NCI-H510A treated with DMSO at 0.1 percent for 48 hours (cell line): ENCODE measurements around the gene HSPA1B.
"Not testable (repeated sequence)": the region's sequence is repeated elsewhere in the genome, so short reads cannot be mapped to it uniquely, and the experiment has no call there.

Experiments used
- DNase-seq: peaks from one replicate; lab custom pipeline; 2025; lab: John Stamatoyannopoulos, UW

The HSPA1B gene

GRCh38 chr6:31827286-31828079 is at the start of gene HSPA1B:
TSS of gene HSPA1B (plus strand) at chr6:31827738. CDS start at chr6:31827951, 213 bp downstream.
- peak; percentile 100 for DNase-seq

DNA sequence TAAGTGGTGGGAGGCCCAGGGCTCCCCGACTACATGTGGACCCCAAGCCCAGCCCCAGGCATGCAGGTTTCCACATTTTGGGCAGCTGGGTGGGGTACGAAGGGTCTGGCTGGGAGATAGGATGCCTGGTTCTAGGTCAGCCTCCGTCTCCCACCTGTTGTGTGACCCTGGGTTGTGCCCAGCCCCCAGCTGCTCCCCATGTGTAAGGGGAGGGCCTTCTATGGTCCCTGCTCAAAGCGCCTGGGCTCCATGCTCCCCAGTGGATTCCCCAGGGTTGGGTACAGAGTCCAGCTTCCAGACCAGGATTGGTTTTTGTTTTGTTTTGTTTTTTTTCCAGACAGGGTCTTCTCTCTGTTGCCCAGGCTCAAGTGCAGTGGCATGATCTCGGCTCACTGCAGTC is 49.3 kb upstream of the HSPA1B start:
- no peak for DNase-seq

DNA sequence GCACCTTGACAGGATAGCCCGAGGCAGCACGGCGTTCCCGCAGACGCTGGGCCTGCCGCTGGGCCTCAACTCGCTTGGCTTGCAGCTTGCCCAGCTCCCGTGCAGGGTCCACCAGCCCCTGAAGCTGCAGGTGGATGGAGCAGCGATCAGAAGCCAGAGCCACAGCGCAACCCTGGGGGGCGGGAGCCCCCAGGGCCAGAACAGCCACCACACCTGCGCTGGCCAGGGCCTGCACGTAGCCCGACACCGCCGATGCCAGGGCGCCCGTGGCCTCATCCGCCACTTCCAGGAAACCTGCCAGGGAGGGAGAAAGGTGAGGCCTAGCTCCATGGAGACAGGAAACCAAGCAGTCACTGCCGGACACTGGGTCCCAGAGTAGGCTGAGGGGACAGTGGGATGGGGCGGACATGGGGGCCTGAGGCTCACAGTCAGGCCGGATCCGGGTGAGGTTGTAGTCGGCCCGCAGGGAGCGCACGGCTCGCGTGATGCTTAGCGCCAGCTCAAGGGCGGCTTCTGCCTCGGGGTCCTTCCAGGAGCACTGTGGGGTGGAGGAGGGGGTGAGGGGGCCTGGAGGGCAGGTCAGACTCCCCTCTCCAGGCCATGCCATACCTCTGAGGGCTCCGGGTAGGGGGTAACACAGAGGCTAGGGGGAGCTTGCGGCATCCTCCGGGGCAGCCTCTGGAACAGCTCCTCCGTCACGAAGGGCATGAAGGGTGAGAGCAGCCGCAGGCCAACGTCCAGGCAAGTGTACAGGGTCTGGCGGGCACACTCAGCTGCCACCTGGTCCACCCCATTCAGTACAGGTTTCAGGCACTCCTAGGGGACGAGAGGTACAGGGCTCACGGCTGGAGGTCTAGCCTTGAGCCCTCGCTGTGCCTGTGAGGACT is 48.3 kb upstream of the HSPA1B start:
- no peak for DNase-seq

DNA sequence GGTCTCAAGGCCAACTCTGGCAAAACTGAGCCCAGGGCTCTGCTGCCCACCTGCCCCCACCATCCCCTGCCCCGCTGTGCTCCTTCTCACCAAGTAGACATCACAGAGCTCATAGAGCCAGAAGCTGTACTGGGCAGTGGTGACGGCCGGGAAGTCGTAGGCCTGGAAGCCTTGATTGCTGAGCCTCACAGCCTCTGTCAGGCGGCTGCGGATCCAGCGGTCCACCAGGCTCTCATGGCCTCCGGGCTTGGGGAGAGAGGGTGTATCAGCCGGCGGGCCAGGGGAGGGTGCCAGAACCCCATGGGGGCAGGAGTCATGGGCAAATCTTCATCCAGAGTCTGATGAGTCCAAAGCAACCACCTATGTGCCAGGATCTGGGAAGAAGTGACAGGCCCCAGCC is 47.6 kb upstream of the HSPA1B start:
- no peak for DNase-seq

DNA sequence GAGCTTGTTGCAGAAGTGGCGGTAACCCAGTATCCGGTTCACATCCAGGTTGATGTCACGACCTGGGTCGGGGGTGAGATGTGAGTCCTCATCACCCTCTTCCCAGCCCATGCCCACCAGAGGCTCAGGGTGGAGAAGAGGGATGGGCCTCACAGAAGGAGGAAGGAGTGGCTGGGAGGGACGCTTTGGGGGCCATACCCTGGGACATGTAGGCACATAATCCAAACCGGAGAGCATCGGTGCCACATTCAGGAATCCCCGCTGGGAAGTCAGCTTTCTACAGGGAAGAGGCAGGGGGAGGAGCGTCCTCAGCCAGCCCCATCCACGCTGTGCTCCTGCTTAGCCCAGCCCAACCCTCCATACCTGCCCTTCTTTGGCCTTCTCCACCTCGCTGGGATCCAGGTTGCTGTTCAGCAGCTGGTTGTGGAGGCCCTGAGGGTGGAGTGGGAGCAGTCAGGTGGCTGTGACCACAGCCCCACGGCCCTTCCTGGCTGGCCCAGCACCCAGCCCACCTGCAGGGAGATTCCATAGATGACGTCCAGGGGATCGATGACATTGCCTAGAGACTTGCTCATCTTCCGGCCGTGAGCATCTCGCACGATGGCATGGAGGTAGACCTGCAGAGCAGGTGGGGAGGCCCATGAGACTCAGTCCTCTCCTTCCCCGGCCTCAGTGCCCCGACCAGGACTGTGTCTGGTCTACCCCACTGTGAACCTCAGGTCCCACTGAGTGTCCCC is 46.9 kb upstream of the HSPA1B start:
- DNase-seq = no peak

- no peak for DNase-seq
Observed at GRCh38 chr6:31781244-31782125, 46.1 kb upstream of the HSPA1B start.

GRCh38 chr6:31782126-31782855 is 45.2 kb upstream of the HSPA1B start:
- DNase-seq = no peak

DNA sequence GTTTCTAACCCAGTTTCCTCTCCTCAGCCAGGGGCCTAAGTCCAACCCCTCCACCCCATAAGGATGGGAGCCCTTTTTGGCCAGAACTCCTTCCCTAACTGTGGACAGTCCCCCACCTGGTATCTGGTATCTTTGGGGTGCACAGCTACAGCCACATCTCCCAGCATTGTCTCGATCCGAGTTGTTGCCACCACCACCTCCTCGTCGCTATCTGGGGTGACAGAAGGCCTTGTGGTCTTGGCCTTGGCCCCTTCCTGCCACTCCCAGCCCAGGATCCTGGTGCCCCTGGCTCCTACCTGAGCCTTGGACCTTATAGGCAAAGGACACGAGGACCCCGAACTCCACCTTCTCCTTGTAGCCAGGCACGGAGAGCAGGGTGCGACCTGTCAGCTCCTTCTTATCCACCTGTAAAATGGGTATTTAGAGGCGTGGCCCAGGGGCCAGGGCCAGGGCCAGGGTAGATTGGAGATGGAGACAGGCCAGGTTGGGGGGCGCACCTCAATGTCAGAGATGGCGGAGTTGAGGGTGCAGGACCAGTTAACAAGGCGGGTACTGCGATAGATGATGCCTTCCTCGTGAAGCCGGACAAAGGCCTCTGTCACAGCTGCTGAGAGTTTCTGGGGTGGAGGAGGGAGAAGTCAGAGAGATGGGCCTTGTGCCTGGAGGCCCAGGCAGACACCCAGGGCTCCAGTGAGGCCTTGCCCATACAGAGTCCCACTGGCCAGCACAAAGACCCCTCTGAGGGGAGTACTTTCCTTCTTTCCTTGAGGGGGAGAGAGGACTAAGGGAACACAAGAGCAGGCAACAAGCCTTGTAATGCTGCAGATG is 43.2 kb upstream of the HSPA1B start:
- DNase-seq = no peak

- no peak for DNase-seq
Observed at GRCh38 chr6:31785475-31785874, 42.1 kb upstream of the HSPA1B start.

- peak; percentile 64 for DNase-seq
Observed at GRCh38 chr6:31791324-31792089, 36.0 kb upstream of the HSPA1B start.

GRCh38 chr6:31792090-31792374 is 35.5 kb upstream of the HSPA1B start:
- no peak for DNase-seq

GRCh38 chr6:31792761-31793171 is 34.8 kb upstream of the HSPA1B start:
- no peak for DNase-seq

DNA sequence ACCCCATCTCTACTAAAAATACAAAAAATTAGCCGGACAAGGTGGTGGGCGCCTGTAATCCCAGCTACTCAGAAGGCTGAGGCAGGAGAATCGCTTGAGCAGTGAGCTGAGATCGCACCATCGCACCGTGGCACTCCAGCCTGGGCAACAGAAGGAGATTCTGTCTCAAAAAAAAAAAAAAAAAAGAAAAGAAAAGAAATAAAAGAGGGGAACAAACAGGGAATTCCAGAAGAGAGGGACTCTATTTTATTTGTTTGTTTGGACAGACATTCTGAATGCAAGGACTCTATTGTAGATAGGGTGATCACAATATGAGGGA is 33.7 kb upstream of the HSPA1B start:
- DNase-seq = not testable (repeated sequence)

- DNase-seq = no peak
Observed at GRCh38 chr6:31794294-31794865, 33.2 kb upstream of the HSPA1B start.

GRCh38 chr6:31794866-31795615 is 32.5 kb upstream of the HSPA1B start:
- DNase-seq = no peak

DNA sequence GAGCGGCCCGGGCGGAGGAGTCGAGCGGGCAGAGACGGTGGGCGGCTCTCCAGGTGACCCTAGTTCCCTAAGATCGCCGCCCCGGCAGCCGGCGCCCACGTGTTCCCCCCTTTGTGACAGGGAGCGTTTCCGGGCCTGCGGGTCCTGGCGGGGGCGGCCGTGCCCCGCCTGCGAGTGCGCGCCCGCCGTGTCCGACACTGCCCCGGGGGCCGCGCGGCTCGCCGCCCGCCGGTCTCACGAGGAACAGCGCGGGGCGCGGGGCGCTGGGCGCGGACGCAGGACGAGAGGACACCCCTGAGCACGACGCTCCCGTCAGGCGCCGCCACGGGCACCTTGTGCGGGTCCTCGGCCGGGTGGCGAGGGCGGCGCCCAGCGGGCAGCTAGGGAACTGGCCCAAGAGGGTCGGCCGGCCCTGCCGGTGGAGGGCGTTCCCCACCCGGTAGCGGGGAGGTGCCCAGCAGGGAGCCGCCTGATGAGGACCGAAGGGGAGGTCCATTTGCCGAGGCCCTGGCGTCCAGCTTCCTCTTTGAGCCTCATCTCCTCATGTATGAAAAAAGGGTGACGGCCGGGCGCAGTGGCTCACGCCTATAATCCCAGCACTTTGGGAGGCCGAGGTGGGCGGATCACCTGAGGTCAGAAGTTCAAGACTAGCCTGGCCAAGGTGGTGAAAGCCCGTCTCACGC is 31.8 kb upstream of the HSPA1B start, which contains the start of gene VARS1:
VARS1 (minus strand) TSS at position 137 of the 683 bp plus-strand sequence. CDS start 535 bp downstream, outside the sequence.
- peak; percentile 95 for DNase-seq

GRCh38 chr6:31796993-31797385 is 30.5 kb upstream of the HSPA1B start:
- DNase-seq = no peak

- DNase-seq = no peak
Observed at GRCh38 chr6:31797588-31797987, 29.9 kb upstream of the HSPA1B start.
